ENCODE results near the gene PSMD10.

The PSMD10 gene, protein sequence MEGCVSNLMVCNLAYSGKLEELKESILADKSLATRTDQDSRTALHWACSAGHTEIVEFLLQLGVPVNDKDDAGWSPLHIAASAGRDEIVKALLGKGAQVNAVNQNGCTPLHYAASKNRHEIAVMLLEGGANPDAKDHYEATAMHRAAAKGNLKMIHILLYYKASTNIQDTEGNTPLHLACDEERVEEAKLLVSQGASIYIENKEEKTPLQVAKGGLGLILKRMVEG

DNA sequence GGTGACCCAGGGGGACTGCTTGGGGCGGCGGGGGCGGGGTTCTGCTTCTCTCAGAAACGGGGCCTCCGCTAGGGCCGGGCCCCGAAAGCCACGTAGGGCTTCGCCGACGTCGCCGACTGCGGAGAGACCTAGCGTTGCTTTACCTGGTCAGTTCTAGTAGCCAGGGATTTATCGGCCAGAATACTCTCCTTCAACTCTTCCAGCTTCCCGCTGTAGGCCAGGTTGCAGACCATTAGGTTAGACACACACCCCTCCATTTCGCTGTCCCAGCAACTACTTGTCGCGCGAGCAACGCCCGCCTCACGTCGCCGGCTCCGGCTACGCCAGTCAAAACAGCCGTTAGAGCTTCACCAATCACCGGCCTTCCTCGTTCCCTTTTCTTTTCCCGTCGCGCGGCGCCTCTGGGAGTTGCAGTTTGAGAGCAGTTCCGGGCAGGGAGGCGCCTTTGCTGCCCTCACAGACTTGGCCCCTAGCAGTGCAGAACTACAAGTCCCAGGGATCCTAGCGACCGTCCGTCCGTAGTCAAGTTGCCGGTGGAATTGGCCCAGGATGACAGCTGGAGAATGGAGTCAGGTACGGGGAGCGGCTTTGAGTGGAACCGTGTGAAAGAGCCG, at the start of gene PSMD10, which contains the start of gene ATG4A:
Gene PSMD10 (minus strand): TSS at position 279 of the 614 bp plus-strand sequence. CDS start 22 bp downstream, at position 257.
Gene ATG4A (plus strand): TSS at position 515 of the 614 bp plus-strand sequence. CDS start 49 bp downstream, at position 564.
- peak; percentile 84 to 86 for DNase-seq

DNA sequence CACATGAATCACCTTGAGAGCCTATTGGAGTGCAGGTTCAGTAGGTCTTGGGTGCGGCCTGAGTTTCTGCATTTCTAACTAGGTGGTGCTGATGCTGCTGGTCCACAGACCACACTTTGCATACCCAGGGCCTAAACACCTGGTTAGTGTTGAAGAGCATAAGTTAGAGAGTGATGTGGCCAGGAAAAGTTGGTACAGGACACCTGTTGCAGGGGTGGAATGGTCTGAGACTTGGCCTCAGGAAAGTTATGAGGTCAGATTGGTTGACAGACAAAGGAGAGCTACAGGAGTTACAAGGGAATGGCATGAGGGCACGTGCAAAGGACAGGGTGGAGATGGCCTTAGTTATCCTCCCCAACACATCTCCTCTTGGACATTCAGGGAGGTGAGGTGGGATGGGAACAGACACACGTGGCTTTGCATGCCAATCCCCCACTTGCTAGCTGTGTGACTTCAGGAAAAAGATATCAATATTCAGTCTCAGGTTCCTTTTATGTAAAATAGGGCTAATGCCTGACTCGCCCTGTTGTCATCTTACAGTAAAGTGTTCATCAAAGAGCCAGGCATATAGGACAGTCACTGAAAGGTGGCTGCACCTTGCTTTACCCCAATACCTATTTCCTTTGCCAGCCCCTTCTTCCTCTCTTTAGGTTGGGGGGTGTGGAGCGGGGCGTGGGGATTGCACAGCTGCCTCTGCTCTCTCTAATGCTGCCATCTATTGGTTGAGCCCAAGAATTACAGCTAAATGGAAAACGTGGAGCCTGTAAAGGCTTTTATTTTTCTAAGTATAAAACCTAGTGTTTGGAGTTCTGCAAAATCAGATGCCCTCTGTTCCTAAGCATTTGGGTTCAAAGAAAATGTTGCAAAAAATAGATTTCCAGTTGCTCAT, 47.7 kb upstream of the PSMD10 start:
- DNase-seq = no peak

DNA sequence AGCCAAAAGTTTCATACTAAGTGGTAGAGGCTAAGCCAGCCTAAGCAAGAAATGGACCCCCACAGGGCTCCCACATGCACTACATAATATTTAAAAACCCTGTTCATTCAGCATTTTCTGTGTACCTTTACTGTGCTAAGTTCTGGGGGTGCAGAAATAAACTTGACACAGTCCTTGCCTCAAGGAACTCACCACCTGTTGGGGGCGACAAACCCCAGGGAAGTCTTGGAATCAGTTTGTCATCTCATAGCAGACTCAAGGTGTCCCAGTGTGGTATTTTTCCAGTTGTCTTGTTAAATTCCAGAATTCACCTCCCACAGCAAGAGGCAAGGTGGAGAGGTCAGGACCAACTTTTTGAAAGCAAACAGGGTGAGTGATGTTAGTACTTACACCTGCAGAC, 43.4 kb upstream of the PSMD10 start:
- peak in 1 of 2 donors; percentile 1 for DNase-seq

DNA sequence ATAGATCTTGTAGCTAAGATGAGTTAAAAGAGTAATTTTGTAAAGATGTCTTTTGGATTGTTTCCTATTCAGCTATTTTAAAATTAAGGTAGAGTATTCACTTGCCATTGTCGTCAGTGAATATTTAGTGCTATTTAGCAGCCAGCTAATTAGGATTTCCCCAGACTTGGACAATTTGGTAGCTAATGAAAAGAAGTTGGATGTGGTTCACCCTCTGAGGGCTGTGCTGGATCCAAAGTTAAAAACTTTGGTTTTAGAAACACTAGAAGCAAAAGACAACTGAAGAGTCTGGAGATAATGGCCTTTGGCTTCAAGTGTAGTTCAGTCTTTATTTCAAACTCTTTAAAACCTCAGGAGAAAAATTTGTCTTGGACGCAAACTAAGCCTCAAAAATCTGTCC, 41.5 kb upstream of the PSMD10 start:
- DNase-seq = no peak

DNA sequence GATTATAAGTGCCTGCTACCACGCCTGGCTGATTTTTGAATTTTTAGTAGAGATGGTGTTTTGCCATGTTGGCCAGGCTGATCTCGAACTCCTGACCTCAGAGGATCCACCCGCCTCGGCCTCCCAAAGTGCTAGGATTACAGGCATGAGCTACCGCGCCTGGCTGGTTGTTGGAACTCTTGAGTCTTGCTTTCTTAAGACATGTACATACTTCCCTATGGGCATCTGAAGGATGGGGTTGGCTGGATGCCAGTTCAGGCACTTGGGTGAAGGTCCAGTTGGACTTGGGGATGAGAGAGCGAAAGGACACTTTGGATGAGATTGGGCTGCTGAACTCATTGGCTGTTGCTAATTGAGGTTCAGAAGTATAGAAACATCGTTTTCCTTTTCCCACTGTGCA, 40.7 kb upstream of the PSMD10 start:
- DNase-seq = no peak

DNA sequence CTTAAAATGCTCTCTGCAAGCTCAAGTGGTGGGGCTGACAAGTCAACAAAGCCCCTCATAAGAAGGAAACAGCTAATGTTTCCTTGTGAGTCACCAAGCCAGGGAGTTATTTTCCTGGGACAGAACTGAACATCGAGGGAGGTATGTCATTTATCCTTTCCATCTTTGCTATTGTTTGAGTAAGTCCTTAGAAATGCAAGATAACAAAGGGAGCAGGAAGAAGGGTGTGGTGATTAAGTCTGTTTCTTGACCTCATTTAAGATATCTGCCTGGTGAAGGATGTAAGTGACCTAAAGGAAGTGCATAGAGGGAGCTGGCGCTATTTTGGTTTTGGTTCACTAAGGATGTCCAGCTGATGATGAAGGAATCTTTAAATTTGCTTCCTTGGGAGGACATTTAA, 40.1 kb upstream of the PSMD10 start:
- no peak for DNase-seq

DNA sequence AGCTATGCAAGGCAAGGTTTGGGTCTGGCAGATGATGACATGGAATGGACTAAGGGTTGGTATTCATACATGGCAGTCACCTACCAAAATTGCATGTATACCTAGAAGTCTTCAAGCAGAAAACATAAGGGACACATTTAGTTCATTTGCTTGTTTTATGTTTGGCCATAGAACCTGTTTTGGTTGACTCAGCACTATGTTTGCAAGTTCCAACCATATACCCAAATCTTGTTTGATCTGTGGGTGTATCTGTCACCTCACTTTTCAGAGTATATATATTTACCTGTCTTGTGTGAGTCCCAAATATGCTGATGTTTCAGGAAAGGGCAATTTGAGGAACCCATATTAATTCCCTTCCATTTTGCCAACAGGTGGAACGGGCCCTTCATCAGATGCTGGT, 39.5 kb upstream of the PSMD10 start:
- no peak for DNase-seq

DNA sequence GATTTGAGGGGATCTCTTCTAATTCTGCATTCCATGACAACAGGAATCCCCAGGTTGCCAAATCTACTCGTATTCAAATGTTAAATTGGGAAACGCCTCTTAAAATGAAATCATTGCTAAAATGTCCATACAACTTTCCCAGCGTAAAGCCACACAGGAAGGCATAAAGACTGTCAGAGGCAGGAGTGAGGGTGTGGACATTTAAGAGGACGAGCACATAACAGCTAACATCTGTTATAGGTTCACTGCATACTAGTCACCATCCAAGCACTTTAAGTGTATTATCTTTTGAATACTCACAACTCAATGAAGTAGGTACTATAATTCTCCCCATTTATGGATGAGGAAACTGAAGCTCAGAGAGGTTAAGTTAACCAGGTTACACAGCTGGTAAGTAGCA, 35.8 kb upstream of the PSMD10 start:
- no peak for DNase-seq

DNA sequence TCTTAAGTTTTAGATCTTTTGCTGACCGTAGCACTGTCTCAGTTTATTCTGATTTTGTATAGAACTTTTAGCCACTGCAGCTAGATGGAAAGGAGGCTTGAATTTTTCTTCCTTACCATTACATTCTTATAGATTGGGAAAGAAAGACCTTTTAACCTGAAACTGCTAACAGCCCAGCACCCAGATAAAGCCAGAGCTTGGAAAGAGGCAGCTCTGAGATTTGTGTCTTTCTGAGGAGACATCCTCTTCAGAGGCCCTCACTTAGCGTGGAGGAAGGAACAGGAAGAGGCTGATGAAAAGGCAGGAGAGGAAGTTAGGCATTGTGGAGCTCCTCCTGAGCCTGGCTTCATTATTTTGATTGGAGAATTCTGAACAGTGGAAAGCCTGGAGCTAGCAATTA, 35.3 kb upstream of the PSMD10 start:
- no peak for DNase-seq

DNA sequence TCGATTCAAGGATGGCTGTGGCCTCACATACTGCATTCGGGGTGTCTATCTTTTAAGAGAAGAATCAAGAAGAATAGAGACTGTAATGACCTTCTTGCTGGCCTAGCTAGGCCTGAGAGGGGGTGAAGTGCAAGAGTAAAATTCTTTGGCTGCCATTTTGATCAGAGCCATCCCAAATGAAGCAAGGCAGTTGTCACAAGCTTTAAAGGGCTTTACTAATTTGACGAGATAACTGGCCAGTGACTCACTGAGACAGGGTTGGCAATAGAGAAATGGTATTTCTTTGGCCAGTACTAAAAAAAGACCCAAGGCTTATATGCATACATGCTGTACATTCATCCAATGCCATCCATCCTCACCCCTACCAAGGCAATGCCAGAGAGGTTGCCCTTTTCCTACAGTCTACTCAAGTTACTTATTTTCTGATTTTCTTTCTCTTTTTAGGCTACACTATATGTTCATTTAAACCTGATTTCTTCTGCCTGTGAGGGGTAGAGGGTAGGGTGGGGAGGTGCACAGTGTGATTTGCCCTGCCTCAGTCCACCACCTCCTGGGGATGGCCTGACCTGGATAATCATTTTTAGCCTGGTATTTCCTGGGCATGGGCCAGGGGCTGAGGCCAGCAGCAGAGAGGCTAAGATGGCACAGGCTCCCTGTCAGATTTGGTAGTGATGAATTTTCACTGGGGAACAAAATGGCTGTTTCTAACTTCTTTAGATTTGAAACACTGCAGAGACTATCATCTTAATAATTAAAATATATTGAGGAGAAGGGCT, 32.4 kb upstream of the PSMD10 start:
- DNase-seq = no peak

DNA sequence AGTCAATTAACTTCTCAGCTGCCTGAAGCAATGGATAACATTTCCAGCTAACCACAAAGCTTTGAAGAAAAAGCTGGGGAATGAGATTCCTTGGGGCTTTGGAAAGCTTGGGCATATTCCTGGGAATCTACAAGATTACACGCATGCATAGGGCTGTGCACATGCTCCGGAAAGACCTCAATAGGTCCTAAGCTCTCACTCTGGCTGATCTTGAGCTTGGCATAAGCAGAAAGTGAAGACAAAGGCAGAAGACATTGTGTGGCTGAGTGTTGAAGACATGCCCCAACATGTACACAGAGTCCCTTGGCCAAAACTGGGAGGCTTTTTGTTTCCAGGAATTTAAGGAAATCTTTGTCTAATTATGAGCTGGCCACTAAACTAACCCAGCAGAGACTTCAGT, 31.4 kb upstream of the PSMD10 start:
- no peak for DNase-seq

DNA sequence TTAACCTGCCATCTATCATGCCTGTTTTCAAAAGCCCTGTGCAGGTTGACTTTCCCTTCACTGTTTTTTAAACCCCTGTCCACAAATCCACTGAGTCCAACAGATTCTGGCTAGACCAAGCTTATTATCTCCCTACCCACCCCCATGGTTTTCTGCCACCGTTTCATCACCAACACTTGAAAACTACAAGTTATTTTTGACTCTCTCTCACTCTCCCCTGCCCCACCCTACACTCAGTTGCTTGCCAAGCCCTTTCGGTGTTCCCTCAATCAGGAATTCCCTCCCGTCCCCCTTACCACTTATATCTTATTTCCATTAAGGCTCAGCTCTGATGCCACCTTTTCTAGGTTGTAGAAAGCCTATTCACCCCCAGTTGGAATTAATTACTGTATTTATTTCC, 29.9 kb upstream of the PSMD10 start:
- DNase-seq = no peak

DNA sequence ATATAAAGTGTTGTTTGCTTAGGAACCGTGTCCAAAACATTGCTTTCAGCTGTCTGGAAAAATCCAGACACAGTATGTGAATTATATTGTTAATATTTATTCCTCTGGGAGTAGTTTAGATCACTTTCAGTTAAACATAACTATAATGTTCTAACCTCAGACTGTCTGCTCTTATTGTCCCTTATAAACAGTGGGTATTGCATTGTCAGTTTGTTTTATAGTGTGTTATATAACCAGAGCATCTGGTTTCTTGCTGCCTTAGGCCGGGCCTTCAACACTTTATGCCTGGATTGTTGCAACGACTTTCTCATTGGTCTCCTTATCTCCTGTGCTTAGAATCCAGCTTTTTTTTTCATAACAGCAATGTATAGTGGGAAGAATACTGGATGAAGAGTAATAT, 26.6 kb upstream of the PSMD10 start:
- DNase-seq = no peak

DNA sequence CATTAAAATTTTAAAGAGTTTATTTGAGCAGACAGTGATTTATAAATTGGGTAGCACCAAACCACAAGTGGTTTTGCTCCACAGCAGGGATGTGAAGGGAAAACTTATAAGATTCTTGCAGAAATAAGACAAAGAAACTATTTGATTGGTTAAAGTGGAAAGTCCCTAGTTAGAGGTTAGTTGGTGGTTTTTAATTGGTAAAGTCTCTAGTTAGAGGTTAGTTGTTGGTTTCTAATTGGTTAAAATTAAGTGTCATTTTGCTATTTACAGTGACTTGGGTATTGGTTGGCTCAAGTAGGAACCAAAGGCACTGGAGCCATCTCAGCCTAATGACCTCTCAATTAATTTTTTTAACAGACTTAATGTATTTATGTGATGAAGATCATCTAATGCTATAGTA, 23.2 kb upstream of the PSMD10 start:
- no peak for DNase-seq

DNA sequence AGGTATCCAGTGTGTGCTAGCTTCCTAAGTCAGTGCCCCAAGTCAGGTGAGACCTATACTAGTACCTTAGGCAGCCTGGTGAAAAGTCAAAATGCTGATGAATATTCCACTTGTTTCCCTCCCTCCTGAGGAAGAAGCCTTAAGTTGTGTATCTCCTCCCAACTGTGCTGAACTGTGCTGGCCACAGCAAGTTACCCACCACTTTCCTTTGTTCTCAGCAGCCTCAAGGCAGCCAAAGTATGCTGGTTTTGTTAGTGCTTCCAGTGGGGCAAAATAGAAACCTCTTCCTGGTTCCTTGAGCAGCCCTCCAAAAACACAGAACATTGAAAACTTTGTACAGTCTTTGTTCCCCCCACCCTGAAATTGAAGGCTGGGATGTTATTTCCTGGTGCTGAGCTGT, 14.1 kb upstream of the PSMD10 start:
- DNase-seq = no peak

DNA sequence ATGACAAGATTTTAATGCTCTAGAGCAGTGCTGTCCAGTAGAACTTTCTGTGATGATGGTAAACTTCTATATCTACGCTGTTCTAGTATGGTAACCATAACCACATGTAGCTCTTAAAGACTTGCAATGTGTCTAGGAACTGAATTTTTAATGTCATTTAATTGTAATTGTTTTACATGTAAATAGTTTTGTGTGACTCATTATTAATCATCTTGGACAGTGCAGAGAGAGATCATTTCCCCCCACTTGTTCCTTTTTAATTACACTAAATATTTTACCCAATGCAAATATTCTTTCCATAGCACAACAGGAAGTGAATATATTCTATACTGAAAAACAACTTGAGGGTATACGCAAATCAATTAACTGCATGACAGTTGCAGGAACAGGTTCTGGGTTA, 6.0 kb upstream of the PSMD10 start:
- DNase-seq = no peak

DNA sequence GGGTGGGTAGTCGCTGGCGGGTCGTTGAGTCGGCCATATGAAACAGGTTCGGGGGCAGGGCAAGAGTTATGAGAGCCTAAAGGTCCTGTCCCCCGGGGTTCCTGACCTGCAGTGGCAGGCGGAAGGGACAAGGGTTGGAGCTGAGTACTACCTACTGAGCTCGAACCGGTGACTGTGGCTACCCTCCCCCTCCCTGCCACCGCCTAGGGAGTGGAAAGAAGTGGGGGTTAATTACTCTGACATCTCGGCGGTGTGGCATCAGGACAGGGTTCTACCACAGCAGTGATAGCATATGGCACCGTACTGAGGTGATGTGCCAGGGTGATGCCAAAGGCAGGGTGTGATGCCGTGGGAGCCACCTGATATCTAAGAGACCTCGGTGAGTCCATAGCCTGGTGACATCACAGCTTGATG, 543 bp upstream of the PSMD10 start:
- no peak for DNase-seq

DNA sequence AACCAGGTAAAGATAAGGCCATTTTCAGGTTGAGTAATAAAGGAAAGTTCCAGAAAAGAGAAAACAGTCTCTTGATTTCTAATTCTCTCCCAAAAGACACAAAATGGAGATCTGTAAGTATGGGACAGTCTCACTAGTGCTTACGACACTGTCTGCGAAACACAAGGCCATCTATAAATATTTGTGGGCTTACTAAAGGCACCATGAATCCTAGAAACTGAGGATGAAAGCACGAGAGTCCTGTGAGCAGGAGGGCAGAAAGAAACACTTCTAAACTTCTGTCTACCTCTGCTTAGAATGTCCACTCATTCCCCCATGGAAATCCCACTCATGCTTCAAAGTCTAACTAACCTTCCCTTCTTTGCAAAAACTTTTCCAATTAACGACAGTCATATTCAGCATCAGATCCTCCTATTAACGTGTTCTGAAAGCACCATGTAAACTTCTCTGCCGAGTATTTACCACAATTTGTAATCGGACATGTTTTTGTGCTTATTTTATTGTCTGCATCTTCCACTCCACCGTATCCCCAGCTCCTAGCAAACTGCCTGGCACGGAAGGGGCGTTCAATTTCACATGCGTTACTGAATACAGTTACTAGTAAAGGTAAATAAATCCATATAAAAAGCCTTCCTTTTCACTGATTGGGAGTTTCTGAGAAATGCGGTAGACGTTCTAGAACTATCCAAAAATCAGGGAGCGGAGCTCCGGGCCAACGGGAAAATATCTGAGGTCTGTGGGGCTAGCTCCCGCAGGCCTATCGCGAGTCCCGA, 665 bp downstream of the PSMD10 start:
- peak in 1 of 2 donors; percentile 17 for DNase-seq

DNA sequence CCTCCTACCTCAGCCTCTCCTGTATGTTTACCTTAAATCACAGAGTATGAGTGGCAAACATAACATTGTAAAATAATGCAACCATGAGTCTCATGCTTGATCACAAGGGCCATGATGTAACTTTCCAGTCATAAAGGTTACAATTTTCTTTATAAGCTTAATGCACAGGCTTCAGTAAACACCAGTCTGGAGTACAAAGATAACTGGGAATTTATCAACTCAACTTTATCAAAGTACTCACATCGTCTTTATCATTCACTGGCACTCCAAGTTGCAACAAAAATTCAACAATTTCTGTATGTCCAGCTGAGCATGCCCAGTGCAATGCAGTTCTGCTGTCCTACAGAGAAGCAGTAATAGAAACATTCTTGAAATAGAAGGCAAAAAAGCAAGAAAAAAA, 2.8 kb downstream of the PSMD10 start:
- no peak for DNase-seq

DNA sequence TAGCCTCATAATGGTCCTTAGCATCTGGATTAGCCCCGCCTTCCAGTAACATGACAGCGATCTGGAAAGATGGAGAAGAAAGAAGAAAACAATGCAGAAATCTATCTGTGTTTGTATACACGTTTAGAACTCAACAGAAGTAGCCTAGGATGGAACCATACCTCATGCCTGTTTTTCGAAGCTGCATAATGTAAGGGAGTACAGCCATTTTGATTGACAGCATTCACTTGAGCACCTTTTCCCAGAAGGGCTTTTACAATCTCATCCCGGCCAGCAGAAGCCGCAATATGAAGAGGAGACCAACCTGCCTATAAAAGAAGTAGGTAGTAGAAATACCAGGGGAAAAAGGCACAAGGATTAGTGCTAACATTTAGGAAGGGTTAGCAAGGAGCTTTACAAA, 3.5 kb downstream of the PSMD10 start:
- DNase-seq = no peak

DNA sequence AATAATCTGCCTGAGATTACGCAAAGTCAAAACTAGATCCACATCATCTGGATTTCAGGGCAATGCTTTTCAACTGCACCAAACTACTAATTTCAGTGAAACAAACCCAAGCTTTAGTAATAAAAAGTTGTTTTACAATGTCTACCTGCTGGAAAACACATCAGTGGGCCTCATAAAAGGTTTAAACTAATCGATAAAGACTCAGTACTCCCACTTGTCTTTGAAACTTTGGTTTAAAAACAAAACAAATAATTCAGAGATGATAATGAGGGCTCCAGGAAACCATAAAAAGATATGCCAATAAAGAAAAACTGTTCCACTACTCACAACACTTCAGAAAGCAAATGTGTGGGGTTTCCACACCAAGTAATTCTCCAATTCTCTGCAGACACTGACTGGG, 10.2 kb downstream of the PSMD10 start:
- no peak for DNase-seq

DNA sequence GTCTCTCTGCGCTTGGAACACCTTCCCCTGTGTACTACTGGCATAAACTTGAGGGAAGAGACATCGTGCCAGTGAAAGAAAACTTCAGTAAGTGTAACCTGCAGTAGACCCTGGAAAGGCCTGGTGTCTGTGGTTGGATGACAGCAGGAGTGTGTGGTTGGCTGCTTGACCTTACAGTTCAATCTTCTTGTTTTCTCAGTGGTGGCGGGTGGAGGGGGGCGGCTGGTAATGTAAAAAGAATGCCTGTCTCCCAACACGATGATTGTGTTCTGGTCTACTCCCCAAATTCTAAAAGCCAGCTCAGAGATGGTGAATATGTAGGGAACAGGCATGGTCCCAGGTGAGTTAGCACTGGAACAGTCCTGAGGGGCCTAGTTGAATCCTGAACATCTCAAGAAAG, 18.6 kb downstream of the PSMD10 start:
- DNase-seq = no peak
